ENCODE results near the gene NDUFV3.
"Not testable (repeated sequence)": the region's sequence is repeated elsewhere in the genome, so short reads cannot be mapped to it uniquely, and the experiment has no call there.

NDUFV3 gene

DNA sequence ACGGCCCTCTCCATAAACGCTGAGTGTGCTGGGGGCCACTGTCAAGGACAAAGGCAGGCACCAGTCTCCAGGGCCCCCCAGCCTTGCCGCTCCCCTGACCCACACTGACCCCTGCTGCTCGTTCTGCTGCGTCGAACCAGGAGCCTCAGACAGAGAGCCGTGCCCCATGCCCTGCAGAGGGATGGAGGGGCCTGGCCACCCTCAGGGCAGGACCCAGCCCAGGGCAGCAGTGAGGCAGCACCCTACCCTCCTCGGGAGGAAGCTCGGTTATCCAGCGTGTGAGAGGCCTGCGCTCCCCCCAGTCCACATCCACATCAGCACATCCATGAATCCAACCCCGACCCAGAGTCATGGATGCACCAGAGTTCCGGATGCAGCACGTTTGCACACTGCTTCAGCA is 28.8 kb upstream of the NDUFV3 start:
- Histone ChIP-seq H3K27me3 (ENCODE audit: insufficient read depth, insufficient read length) (no peaks in the 10 kb centered on the region), H3K36me3 (ENCODE audit: insufficient read depth, insufficient read length, low read length) (peaks cover 93% of the 10 kb centered on the region), H3K9me3 (ENCODE audit: insufficient read depth, low read length) (no peaks in the 10 kb centered on the region), H3K4me1 (ENCODE audit: insufficient read depth, insufficient read length) (peaks cover 38% of the 10 kb centered on the region), H3K9ac (ENCODE audit: insufficient read length, low read depth) (no peak overlapping the region), H3K4me3 (ENCODE audit: insufficient read length, low read depth) (no peak overlapping the region)
- no peak for DNase-seq (ENCODE audit: low read depth, low spot score)
- no peak for TF ChIP-seq ZNF274 (IDR thresholded peaks at IDR 0.05; ENCODE audit: low read depth, low read length)
- TF ChIP-seq SUZ12 (IDR thresholded peaks at IDR 0.05; ENCODE audit: extremely low read depth, insufficient read depth, insufficient read length): no peak
- TF ChIP-seq YY1 (IDR thresholded peaks at IDR 0.05; ENCODE audit: insufficient read depth, insufficient read length): no peak

DNA sequence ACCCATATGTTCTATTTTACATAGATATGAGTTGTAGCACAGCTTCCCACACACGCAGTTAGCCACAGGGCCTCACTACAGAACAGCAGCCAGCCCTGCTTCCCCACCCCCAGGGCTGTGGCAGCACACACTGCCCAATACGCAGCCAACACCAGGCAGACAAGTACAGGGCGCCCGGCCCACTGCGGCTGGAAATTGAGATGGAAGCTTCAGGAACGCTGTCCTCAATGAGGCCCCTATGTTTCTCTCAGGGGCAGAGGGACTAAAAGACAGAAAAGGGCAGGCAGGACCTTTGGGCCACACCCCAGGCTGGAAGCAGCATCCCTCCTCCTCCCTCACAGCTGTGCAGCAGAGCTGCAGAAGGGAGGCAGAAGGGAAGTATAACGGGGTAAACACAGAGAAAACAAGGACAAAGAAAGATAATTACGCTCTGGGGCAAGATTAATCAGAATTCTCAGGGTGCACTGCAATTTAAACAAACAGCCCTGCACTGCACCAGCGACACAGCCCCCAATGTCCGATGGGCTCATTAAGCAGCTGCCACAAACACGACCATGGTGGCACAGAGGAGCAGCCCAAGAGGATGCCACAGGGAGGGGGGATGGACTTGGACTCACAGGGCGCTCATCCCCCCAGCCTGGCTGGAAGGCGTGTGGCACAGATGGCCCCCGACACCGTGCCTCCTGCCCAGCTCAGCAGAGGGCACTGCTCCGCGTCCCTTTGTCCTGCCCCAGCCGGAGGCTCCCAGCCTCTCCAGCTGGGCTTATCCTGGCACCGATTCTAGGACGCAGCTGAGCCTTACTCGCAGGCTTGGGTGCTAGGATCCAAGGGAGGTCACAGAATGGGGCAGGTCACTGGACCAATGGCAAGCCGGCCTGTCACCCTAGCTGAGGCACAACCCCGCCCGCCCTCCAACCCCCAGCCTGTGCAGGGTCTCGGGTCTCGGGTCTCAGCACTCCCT is 28.0 kb upstream of the NDUFV3 start:
- no peak overlapping the region for H3K4me3 ChIP-seq (ENCODE audit: insufficient read length, low read depth)
- peaks cover 93% of the 10 kb centered on the region for H3K36me3 ChIP-seq (ENCODE audit: insufficient read depth, insufficient read length, low read length)
- no peaks in the 10 kb centered on the region for H3K27me3 ChIP-seq (ENCODE audit: insufficient read depth, insufficient read length)
- TF ChIP-seq SUZ12 (IDR thresholded peaks at IDR 0.05; ENCODE audit: extremely low read depth, insufficient read depth, insufficient read length) (no peak), YY1 (IDR thresholded peaks at IDR 0.05; ENCODE audit: insufficient read depth, insufficient read length) (no peak), ZNF274 (IDR thresholded peaks at IDR 0.05; ENCODE audit: low read depth, low read length) (no peak)
- peaks cover 38% of the 10 kb centered on the region for H3K4me1 ChIP-seq (ENCODE audit: insufficient read depth, insufficient read length)
- DNase-seq (ENCODE audit: low read depth, low spot score): no peak
- H3K9me3 ChIP-seq (ENCODE audit: insufficient read depth, low read length): no peaks in the 10 kb centered on the region
- H3K9ac ChIP-seq (ENCODE audit: insufficient read length, low read depth): no peak overlapping the region

DNA sequence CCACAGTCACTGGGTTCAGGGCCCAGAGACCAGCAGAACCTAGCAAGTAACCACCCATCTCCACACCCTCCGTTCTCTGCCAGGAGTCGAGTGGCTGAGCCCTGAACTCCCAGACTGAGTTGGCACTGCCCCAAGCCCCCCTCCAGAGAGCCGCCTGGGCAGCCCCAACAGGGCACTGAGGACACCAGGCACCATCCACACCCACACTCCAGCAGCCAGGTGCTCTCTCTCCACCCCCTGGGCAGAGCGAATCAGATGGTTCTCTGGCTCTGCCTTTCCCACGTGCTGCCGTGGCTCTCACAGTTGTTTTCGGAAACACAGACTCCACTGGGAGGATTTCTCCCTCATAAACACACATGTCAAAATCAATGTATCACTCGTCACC is 27.3 kb upstream of the NDUFV3 start:
- no peak for TF ChIP-seq SUZ12 (IDR thresholded peaks at IDR 0.05; ENCODE audit: extremely low read depth, insufficient read depth, insufficient read length)
- no peak for TF ChIP-seq YY1 (IDR thresholded peaks at IDR 0.05; ENCODE audit: insufficient read depth, insufficient read length)
- no peak for TF ChIP-seq ZNF274 (IDR thresholded peaks at IDR 0.05; ENCODE audit: low read depth, low read length)
- no peaks in the 10 kb centered on the region for H3K9me3 ChIP-seq (ENCODE audit: insufficient read depth, low read length)
- no peaks in the 10 kb centered on the region for H3K27me3 ChIP-seq (ENCODE audit: insufficient read depth, insufficient read length)
- no peak overlapping the region for H3K4me3 ChIP-seq (ENCODE audit: insufficient read length, low read depth)
- no peak for DNase-seq (ENCODE audit: low read depth, low spot score)
- peaks cover 91% of the 10 kb centered on the region for H3K36me3 ChIP-seq (ENCODE audit: insufficient read depth, insufficient read length, low read length)
- no peak overlapping the region for H3K9ac ChIP-seq (ENCODE audit: insufficient read length, low read depth)
- H3K4me1 ChIP-seq (ENCODE audit: insufficient read depth, insufficient read length): peaks cover 38% of the 10 kb centered on the region

DNA sequence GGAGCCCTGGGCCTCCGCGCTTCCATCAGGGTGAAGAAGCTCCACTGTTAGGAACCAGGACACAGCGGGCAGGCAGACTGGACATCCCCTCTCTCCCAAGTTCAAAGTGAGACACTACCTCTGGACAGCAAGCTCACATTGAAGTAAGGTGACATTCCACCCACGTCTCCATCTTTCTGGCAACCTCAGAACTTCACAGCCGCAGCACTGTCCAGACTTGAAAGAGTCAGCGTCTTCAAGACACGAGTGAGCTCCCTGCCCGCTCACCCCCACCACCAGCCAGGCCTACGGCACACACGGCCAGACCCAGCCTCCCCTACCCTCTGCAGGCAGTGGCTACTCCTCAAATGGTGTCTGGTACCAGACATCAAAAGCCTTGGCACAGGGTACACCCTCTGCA is 24.9 kb upstream of the NDUFV3 start:
- peaks cover 95% of the 10 kb centered on the region for H3K36me3 ChIP-seq (ENCODE audit: insufficient read depth, insufficient read length, low read length)
- no peaks in the 10 kb centered on the region for H3K9me3 ChIP-seq (ENCODE audit: insufficient read depth, low read length)
- no peak for DNase-seq (ENCODE audit: low read depth, low spot score)
- no peak overlapping the region for H3K4me3 ChIP-seq (ENCODE audit: insufficient read length, low read depth)
- H3K9ac ChIP-seq (ENCODE audit: insufficient read length, low read depth): no peak overlapping the region
- no peaks in the 10 kb centered on the region for H3K27me3 ChIP-seq (ENCODE audit: insufficient read depth, insufficient read length)
- peaks cover 30% of the 10 kb centered on the region for H3K4me1 ChIP-seq (ENCODE audit: insufficient read depth, insufficient read length)
- TF ChIP-seq SUZ12 (IDR thresholded peaks at IDR 0.05; ENCODE audit: extremely low read depth, insufficient read depth, insufficient read length) (no peak), ZNF274 (IDR thresholded peaks at IDR 0.05; ENCODE audit: low read depth, low read length) (no peak)

DNA sequence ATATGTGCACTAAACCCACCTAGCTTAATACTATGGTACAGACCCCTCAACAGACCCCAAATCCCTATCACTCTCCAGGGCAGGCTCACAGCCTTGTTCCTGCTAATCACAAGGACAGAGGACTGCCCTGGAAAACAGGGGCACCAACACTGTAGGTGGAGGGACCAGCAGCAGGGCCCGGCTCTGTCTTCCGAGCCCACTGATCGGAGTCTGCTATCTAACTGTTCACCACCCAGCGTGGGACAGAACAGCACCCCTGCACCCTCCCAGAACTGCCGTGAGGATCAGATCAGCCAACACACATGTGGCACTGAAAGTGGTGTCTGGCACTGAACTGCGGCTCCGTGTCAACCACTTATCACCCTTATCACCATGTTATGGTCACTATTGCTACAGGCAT is 20.0 kb upstream of the NDUFV3 start:
- peaks cover 8% of the 10 kb centered on the region for H3K4me1 ChIP-seq (ENCODE audit: insufficient read depth, insufficient read length)
- H3K27me3 ChIP-seq (ENCODE audit: insufficient read depth, insufficient read length): no peaks in the 10 kb centered on the region
- no peak overlapping the region for H3K4me3 ChIP-seq (ENCODE audit: insufficient read length, low read depth)
- H3K9ac ChIP-seq (ENCODE audit: insufficient read length, low read depth): no peak overlapping the region
- peaks cover 95% of the 10 kb centered on the region for H3K36me3 ChIP-seq (ENCODE audit: insufficient read depth, insufficient read length, low read length)
- TF ChIP-seq SUZ12 (IDR thresholded peaks at IDR 0.05; ENCODE audit: extremely low read depth, insufficient read depth, insufficient read length): no peak
- TF ChIP-seq ZNF274 (IDR thresholded peaks at IDR 0.05; ENCODE audit: low read depth, low read length): no peak
- no peak for TF ChIP-seq YY1 (IDR thresholded peaks at IDR 0.05; ENCODE audit: insufficient read depth, insufficient read length)
- DNase-seq (ENCODE audit: low read depth, low spot score): no peak
- no peaks in the 10 kb centered on the region for H3K9me3 ChIP-seq (ENCODE audit: insufficient read depth, low read length)

DNA sequence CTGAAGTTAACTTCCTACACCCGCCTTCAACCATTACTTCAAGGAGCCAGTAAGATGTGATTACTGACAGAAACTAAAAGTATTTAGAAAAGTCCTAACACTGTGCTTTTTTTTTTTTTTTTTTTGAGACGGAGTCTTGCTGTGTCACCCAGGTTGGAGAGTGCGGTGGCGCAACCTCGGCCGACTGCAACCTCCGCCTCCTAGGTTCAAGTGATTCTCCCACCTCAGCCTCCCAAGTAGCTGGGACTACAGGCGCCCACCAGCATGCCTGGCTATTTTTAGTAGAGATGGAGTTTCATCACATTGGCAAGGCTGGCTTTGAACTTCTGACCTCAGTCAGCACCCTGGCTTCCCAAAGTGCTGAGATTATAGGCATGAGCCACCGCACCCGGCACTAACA is 17.3 kb upstream of the NDUFV3 start:
- H3K4me3 ChIP-seq (ENCODE audit: insufficient read length, low read depth); H3K27me3 ChIP-seq (ENCODE audit: insufficient read depth, insufficient read length); H3K9ac ChIP-seq (ENCODE audit: insufficient read length, low read depth); H3K9me3 ChIP-seq (ENCODE audit: insufficient read depth, low read length); H3K4me1 ChIP-seq (ENCODE audit: insufficient read depth, insufficient read length); DNase-seq (ENCODE audit: low read depth, low spot score): not testable (repeated sequence)
- H3K36me3 ChIP-seq (ENCODE audit: insufficient read depth, insufficient read length, low read length): peaks cover 71% of the 10 kb centered on the region

DNA sequence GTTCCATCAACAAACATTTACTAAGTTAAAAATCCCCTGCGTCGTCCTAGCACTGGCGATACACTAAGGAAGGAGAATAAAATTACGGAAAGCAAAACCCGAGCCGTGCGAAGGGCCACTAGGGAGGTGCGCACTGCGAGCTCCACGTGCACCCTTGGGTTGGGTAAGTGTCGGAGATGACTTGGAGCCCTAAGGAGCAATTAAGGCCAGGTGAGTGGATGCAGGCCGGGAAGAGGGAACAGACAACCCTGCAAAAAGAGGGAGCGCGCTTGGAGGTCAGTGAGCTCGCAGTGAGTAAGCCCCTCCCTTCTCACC is 14.5 kb upstream of the NDUFV3 start:
- H3K9me3 ChIP-seq (ENCODE audit: insufficient read depth, low read length): no peaks in the 10 kb centered on the region
- H3K4me3 ChIP-seq (ENCODE audit: insufficient read length, low read depth): peak overlapping the region; percentile 100
- no peaks in the 10 kb centered on the region for H3K27me3 ChIP-seq (ENCODE audit: insufficient read depth, insufficient read length)
- H3K9ac ChIP-seq (ENCODE audit: insufficient read length, low read depth): peak overlapping the region; percentile 100
- peaks cover 2% of the 10 kb centered on the region for H3K4me1 ChIP-seq (ENCODE audit: insufficient read depth, insufficient read length)
- peaks cover 47% of the 10 kb centered on the region for H3K36me3 ChIP-seq (ENCODE audit: insufficient read depth, insufficient read length, low read length)
- no peak for DNase-seq (ENCODE audit: low read depth, low spot score)
- TF ChIP-seq SUZ12 (IDR thresholded peaks at IDR 0.05; ENCODE audit: extremely low read depth, insufficient read depth, insufficient read length): no peak
- TF ChIP-seq YY1 (IDR thresholded peaks at IDR 0.05; ENCODE audit: insufficient read depth, insufficient read length): no peak
